WTC11 (cell line): ENCODE data around the gene MIF. TPM values are rescaled to one million over a fixed set of nuclear protein-coding genes. Genes with fewer than 3 reads are reported as not detected.
A peak's percentile ranks its signal among the peaks of the same experiment; 100 is the strongest.

ENCODE experiments used
- ATAC-seq: fragments of 200-7000 bp; cut with Tn5 transposase; 2 replicates; pipeline ENCODE4 v1.10.0; 2021; ENCODE audit warnings: mild to moderate bottlenecking, moderate library complexity
- CTCF ChIA-PET: fragments of 300-600 bp; sonication (Branson Sonifier 250); formaldehyde crosslinking; loops from one replicate; lab custom pipeline; 2021; ENCODE audit warnings: antibody characterized with exemption; lab: Charles Lee
- POLR2A ChIA-PET: fragments of 350-600 bp; sonication (Branson Sonifier 250); formaldehyde crosslinking; loops from one replicate; lab custom pipeline; 2021; ENCODE audit warnings: antibody characterized with exemption; lab: Charles Lee
- DNase-seq: peaks from one replicate; pipeline ENCODE4 v3.0.0; 2021; ENCODE audit warnings: low spot score
- H3K27ac Mint-ChIP-seq: 2 replicates; pipeline ENCODE4 v1.8.0; 2021; ENCODE audit warnings: mixed read lengths
- H3K27me3 Mint-ChIP-seq: 2 replicates; pipeline ENCODE4 v1.8.0; 2021; ENCODE audit warnings: low read depth, mild to moderate bottlenecking, moderate library complexity, mixed read lengths
- H3K36me3 Mint-ChIP-seq: 2 replicates; pipeline ENCODE4 v1.8.0; 2021; ENCODE audit warnings: mixed read lengths
- H3K4me1 Mint-ChIP-seq: 2 replicates; pipeline ENCODE4 v1.8.0; 2022; ENCODE audit warnings: mixed read lengths
- H3K4me3 Mint-ChIP-seq: 2 replicates; pipeline ENCODE4 v1.8.0; 2021; ENCODE audit warnings: mild to moderate bottlenecking, moderate library complexity, mixed read lengths
- H3K9me3 Mint-ChIP-seq: 2 replicates; pipeline ENCODE4 v1.8.0; 2021; ENCODE audit warnings: mixed read lengths
- CREB1 ChIP-seq: sonication (generic); formaldehyde crosslinking; IDR thresholded peaks from 2 replicates; pipeline ENCODE4 v1.8.0; 2023; ENCODE audit warnings: mild to moderate bottlenecking, missing genetic modification reagents
- FOXP1 ChIP-seq: sonication (generic); formaldehyde crosslinking; IDR thresholded peaks from 2 replicates; pipeline ENCODE4 v1.8.0; 2022; ENCODE audit warnings: missing genetic modification reagents, mild to moderate bottlenecking, moderate library complexity, borderline replicate concordance
- GRHL2 ChIP-seq: fragments of 250-450 bp; sonication (Bioruptor Pico); IDR thresholded peaks from 2 replicates; pipeline ENCODE4 v1.8.0; 2022; ENCODE audit warnings: mild to moderate bottlenecking, moderate library complexity; ENCODE audit not compliant: insufficient replicate concordance, severe bottlenecking
- KAT7 ChIP-seq: sonication (generic); formaldehyde crosslinking; IDR thresholded peaks from 2 replicates; pipeline ENCODE4 v1.8.1; 2023; ENCODE audit warnings: missing genetic modification reagents, mild to moderate bottlenecking, borderline replicate concordance
- NR1H2 ChIP-seq: sonication (generic); formaldehyde crosslinking; IDR thresholded peaks from 2 replicates; pipeline ENCODE4 v1.9.0; 2021; ENCODE audit warnings: mild to moderate bottlenecking, moderate library complexity, missing genetic modification reagents
- RORB ChIP-seq: fragments of 250-450 bp; sonication (Bioruptor Pico); IDR thresholded peaks from 2 replicates; pipeline ENCODE4 v1.9.0; 2021; ENCODE audit warnings: mild to moderate bottlenecking
- SMAD3 ChIP-seq: sonication (generic); formaldehyde crosslinking; IDR thresholded peaks from 2 replicates; pipeline ENCODE4 v1.8.0; 2022; ENCODE audit warnings: missing genetic modification reagents, mild to moderate bottlenecking, borderline replicate concordance
- SMAD4 ChIP-seq: sonication (generic); formaldehyde crosslinking; IDR thresholded peaks from 2 replicates; pipeline ENCODE4 v1.8.0; 2022; ENCODE audit warnings: mild to moderate bottlenecking, missing genetic modification reagents
- TEAD1 ChIP-seq: sonication (generic); formaldehyde crosslinking; IDR thresholded peaks from 2 replicates; pipeline ENCODE4 v1.8.0; 2022; ENCODE audit warnings: mild to moderate bottlenecking, missing genetic modification reagents
- ZNF232 ChIP-seq: sonication (generic); formaldehyde crosslinking; IDR thresholded peaks from 2 replicates; pipeline ENCODE4 v1.8.0; 2022; ENCODE audit warnings: mild to moderate bottlenecking, missing genetic modification reagents
- ZNF263 ChIP-seq: sonication (generic); formaldehyde crosslinking; IDR thresholded peaks from 2 replicates; pipeline ENCODE4 v1.8.1; 2022; ENCODE audit warnings: low read depth, mild to moderate bottlenecking, moderate library complexity, missing genetic modification reagents
- ZNF317 ChIP-seq: sonication (generic); formaldehyde crosslinking; IDR thresholded peaks from 2 replicates; pipeline ENCODE4 v1.8.1; 2023; ENCODE audit warnings: low read depth, mild to moderate bottlenecking, moderate library complexity, missing genetic modification reagents, borderline replicate concordance
- total RNA-seq: library from RNA; stranded (reverse); gene quantifications from 3 replicates; pipeline ENCODE4 v1.2.3, GENCODE V29; 2021
- TF ChIP-seq, protein P1 (sequence below): sonication (generic); formaldehyde crosslinking; IDR thresholded peaks from 2 replicates; pipeline ENCODE4 v1.8.0; 2022; ENCODE audit warnings: mild to moderate bottlenecking, missing genetic modification reagents
- TF ChIP-seq, protein P2 (sequence below): fragments of 250-450 bp; sonication (Bioruptor Pico); IDR thresholded peaks from 2 replicates; pipeline ENCODE4 v1.9.0; 2021; ENCODE audit warnings: mild to moderate bottlenecking, borderline replicate concordance
- TF ChIP-seq, protein P3 (sequence below): sonication (generic); formaldehyde crosslinking; IDR thresholded peaks from 2 replicates; pipeline ENCODE4 v1.8.0; 2022; ENCODE audit warnings: mild to moderate bottlenecking, missing genetic modification reagents
- TF ChIP-seq, protein P4 (sequence below): sonication (generic); formaldehyde crosslinking; IDR thresholded peaks from 2 replicates; pipeline ENCODE4 v1.8.1; 2022; ENCODE audit warnings: low read depth, mild to moderate bottlenecking, moderate library complexity, missing genetic modification reagents, borderline replicate concordance
- TF ChIP-seq, protein P5 (sequence below): sonication (generic); formaldehyde crosslinking; IDR thresholded peaks from 2 replicates; pipeline ENCODE4 v1.8.1; 2023; ENCODE audit warnings: mild to moderate bottlenecking, missing genetic modification reagents

Gene MIF
- total RNA-seq, 1 experiment from 2014 or later: 1,424 TPM

DNA sequence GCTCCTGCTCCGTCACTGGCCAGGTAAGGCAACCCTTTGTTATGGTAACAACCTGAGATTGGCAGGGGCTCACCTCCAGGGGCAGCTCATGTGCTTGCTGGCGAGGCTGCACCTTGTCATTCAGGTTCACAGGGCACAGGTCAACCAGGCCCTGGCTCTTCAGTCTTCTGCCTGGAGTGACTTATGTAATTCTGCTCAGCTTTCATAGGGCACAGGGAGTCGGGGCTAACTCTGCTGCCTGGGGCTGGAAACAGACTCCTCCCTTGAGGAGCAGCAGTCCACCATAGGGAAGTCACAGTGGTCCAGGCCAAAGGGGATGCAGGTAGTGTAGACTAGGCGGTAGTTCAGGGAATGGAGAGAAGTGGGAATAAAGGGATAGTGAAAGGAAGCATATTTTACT, 1.5 kb upstream of the MIF start:
- Mint-ChIP-seq H3K9me3 (peaks cover 27% of the 10 kb centered on the region), H3K36me3 (peaks cover 55% of the 10 kb centered on the region), H3K4me1 (peaks cover 46% of the 10 kb centered on the region), H3K4me3 (peak overlapping the region; percentile 92), H3K27me3 (peaks cover 16% of the 10 kb centered on the region), H3K27ac (no peak overlapping the region)
- no peak for ATAC-seq
- TF ChIP-seq NR1H2 (CRISPR knock-in tag): no peak
- no peak for TF ChIP-seq TEAD1 (CRISPR knock-in tag)
- TF ChIP-seq, protein P1, sequence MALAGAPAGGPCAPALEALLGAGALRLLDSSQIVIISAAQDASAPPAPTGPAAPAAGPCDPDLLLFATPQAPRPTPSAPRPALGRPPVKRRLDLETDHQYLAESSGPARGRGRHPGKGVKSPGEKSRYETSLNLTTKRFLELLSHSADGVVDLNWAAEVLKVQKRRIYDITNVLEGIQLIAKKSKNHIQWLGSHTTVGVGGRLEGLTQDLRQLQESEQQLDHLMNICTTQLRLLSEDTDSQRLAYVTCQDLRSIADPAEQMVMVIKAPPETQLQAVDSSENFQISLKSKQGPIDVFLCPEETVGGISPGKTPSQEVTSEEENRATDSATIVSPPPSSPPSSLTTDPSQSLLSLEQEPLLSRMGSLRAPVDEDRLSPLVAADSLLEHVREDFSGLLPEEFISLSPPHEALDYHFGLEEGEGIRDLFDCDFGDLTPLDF (CRISPR knock-in tag): no peak
- no peak for TF ChIP-seq RORB (CRISPR knock-in tag)
- ChIA-PET CTCF (interaction anchor here (2.2 kb wide), 1 partner anchor 44 kb away, joined by 22 read pairs; no protein-coding TSS in a partner anchor), POLR2A (interaction anchor here (3.1 kb wide), 1 partner anchor 35 kb away, joined by 27 read pairs; the partner anchor contains the start of gene SLC2A11)
- DNase-seq: no peak

DNA sequence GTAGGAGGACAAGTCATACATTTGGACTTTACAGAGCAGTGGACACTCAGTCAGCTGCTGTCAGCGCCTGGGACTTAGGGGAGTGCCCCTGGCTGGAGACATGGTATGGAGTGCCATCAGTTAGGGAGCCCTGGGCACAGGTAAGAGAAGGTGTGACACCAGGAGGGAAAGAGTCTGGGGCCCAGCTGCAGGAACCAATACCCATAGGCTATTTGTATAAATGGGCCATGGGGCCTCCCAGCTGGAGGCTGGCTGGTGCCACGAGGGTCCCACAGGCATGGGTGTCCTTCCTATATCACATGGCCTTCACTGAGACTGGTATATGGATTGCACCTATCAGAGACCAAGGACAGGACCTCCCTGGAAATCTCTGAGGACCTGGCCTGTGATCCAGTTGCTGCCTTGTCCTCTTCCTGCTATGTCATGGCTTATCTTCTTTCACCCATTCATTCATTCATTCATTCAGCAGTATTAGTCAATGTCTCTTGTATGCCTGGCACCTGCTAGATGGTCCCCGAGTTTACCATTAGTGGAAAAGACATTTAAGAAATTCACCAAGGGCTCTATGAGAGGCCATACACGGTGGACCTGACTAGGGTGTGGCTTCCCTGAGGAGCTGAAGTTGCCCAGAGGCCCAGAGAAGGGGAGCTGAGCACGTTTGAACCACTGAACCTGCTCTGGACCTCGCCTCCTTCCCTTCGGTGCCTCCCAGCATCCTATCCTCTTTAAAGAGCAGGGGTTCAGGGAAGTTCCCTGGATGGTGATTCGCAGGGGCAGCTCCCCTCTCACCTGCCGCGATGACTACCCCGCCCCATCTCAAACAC, 850 bp upstream of the MIF start:
- ChIA-PET CTCF (interaction anchor here (0.7 to 2.2 kb wide), 21 partner anchors 10 to 662 kb away, joined by 3 to 45 read pairs (median 8); partner anchors contain the start of genes CHCHD10, GUCD1 and SLC2A11), POLR2A (interaction anchor here (1.1 to 3.1 kb wide), 5 partner anchors 20 to 117 kb away, joined by 3 to 27 read pairs (median 5); partner anchors contain the start of gene SLC2A11)

DNA sequence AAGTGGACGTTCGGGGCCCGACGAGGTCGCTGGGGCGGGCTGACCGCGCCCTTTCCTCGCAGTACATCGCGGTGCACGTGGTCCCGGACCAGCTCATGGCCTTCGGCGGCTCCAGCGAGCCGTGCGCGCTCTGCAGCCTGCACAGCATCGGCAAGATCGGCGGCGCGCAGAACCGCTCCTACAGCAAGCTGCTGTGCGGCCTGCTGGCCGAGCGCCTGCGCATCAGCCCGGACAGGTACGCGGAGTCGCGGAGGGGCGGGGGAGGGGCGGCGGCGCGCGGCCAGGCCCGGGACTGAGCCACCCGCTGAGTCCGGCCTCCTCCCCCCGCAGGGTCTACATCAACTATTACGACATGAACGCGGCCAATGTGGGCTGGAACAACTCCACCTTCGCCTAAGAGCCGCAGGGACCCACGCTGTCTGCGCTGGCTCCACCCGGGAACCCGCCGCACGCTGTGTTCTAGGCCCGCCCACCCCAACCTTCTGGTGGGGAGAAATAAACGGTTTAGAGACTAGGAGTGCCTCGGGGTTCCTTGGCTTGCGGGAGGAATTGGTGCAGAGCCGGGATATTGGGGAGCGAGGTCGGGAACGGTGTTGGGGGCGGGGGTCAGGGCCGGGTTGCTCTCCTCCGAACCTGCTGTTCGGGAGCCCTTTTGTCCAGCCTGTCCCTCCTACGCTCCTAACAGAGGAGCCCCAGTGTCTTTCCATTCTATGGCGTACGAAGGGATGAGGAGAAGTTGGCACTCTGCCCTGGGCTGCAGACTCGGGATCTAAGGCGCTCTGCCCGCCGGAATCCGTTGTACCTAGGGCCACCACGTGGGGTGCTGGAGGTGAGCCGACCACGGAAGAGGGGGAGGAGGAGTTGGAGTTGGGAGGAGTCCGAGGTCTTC, 771 bp downstream of the MIF start:
- Mint-ChIP-seq H3K27ac (peak overlapping the region; percentile 88), H3K27me3 (peaks cover 25% of the 10 kb centered on the region), H3K4me1 (peaks cover 45% of the 10 kb centered on the region), H3K36me3 (peaks cover 67% of the 10 kb centered on the region), H3K9me3 (peaks cover 37% of the 10 kb centered on the region), H3K4me3 (peak overlapping the region; percentile 92)
- DNase-seq (peak; percentile 73), ATAC-seq (peak; percentile 49)
- CTCF ChIA-PET: interaction anchor here (0.5 to 2.2 kb wide), 24 partner anchors 9 to 613 kb away, joined by 3 to 45 read pairs (median 8); partner anchors contain the start of genes CHCHD10, MMP11 and SLC2A11
- POLR2A ChIA-PET: interaction anchor here (1.1 to 3.1 kb wide), 6 partner anchors 19 to 116 kb away, joined by 3 to 27 read pairs (median 4); partner anchors contain the start of gene SLC2A11
- TF ChIP-seq, protein P2, sequence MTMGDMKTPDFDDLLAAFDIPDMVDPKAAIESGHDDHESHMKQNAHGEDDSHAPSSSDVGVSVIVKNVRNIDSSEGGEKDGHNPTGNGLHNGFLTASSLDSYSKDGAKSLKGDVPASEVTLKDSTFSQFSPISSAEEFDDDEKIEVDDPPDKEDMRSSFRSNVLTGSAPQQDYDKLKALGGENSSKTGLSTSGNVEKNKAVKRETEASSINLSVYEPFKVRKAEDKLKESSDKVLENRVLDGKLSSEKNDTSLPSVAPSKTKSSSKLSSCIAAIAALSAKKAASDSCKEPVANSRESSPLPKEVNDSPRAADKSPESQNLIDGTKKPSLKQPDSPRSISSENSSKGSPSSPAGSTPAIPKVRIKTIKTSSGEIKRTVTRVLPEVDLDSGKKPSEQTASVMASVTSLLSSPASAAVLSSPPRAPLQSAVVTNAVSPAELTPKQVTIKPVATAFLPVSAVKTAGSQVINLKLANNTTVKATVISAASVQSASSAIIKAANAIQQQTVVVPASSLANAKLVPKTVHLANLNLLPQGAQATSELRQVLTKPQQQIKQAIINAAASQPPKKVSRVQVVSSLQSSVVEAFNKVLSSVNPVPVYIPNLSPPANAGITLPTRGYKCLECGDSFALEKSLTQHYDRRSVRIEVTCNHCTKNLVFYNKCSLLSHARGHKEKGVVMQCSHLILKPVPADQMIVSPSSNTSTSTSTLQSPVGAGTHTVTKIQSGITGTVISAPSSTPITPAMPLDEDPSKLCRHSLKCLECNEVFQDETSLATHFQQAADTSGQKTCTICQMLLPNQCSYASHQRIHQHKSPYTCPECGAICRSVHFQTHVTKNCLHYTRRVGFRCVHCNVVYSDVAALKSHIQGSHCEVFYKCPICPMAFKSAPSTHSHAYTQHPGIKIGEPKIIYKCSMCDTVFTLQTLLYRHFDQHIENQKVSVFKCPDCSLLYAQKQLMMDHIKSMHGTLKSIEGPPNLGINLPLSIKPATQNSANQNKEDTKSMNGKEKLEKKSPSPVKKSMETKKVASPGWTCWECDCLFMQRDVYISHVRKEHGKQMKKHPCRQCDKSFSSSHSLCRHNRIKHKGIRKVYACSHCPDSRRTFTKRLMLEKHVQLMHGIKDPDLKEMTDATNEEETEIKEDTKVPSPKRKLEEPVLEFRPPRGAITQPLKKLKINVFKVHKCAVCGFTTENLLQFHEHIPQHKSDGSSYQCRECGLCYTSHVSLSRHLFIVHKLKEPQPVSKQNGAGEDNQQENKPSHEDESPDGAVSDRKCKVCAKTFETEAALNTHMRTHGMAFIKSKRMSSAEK (CRISPR knock-in tag): no peak
- TF ChIP-seq CREB1 (CRISPR knock-in tag) (0 out of 2 replicates have a peak, but pooled peaks have one; percentile 22), KAT7 (CRISPR knock-in tag) (no peak), ZNF232 (peak; percentile 0; the same call in 1 of the 2 replicates), SMAD3 (CRISPR knock-in tag) (0 out of 2 replicates have a peak, but pooled peaks have one; percentile 14), GRHL2 (CRISPR knock-in tag) (no peak), FOXP1 (CRISPR knock-in tag) (peak; percentile 10; the same call in 1 of the 2 replicates), ZNF263 (CRISPR knock-in tag) (peak; percentile 58; the same call in 1 of the 2 replicates)
- TF ChIP-seq, protein P3, sequence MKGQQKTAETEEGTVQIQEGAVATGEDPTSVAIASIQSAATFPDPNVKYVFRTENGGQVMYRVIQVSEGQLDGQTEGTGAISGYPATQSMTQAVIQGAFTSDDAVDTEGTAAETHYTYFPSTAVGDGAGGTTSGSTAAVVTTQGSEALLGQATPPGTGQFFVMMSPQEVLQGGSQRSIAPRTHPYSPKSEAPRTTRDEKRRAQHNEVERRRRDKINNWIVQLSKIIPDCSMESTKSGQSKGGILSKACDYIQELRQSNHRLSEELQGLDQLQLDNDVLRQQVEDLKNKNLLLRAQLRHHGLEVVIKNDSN (CRISPR knock-in tag): peak; percentile 61; the same call in 1 of the 2 replicates
- TF ChIP-seq, protein P4, sequence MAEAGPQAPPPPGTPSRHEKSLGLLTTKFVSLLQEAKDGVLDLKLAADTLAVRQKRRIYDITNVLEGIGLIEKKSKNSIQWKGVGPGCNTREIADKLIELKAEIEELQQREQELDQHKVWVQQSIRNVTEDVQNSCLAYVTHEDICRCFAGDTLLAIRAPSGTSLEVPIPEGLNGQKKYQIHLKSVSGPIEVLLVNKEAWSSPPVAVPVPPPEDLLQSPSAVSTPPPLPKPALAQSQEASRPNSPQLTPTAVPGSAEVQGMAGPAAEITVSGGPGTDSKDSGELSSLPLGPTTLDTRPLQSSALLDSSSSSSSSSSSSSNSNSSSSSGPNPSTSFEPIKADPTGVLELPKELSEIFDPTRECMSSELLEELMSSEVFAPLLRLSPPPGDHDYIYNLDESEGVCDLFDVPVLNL (CRISPR knock-in tag): no peak

More for the DNA sequence above, 850 bp upstream of the MIF start:
- Mint-ChIP-seq H3K9me3 (peaks cover 27% of the 10 kb centered on the region), H3K4me3 (peak overlapping the region; percentile 92), H3K36me3 (peaks cover 58% of the 10 kb centered on the region), H3K4me1 (peaks cover 50% of the 10 kb centered on the region)
- ATAC-seq: no peak
- TF ChIP-seq SMAD4 (CRISPR knock-in tag) (no peak), ZNF317 (CRISPR knock-in tag) (no peak)
- TF ChIP-seq, protein P5, sequence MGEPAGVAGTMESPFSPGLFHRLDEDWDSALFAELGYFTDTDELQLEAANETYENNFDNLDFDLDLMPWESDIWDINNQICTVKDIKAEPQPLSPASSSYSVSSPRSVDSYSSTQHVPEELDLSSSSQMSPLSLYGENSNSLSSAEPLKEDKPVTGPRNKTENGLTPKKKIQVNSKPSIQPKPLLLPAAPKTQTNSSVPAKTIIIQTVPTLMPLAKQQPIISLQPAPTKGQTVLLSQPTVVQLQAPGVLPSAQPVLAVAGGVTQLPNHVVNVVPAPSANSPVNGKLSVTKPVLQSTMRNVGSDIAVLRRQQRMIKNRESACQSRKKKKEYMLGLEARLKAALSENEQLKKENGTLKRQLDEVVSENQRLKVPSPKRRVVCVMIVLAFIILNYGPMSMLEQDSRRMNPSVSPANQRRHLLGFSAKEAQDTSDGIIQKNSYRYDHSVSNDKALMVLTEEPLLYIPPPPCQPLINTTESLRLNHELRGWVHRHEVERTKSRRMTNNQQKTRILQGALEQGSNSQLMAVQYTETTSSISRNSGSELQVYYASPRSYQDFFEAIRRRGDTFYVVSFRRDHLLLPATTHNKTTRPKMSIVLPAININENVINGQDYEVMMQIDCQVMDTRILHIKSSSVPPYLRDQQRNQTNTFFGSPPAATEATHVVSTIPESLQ (CRISPR knock-in tag): no peak
- TF ChIP-seq, all 79 proteins: peak for 0
- DNase-seq: no peak
- H3K27ac Mint-ChIP-seq: peak overlapping the region; percentile 89
- H3K27me3 Mint-ChIP-seq: peaks cover 16% of the 10 kb centered on the region
